Amygdala (tissue), 56 donors: ENCODE data around the gene USP28.
"Not testable (repeated sequence)": the region's sequence is repeated elsewhere in the genome, so short reads cannot be mapped to it uniquely, and the experiment has no call there.

Experiments used
- DNase-seq, 56 donors: peaks; one replicate each; lab custom pipeline; 2025; lab: John Stamatoyannopoulos, UW

USP28 gene

DNA sequence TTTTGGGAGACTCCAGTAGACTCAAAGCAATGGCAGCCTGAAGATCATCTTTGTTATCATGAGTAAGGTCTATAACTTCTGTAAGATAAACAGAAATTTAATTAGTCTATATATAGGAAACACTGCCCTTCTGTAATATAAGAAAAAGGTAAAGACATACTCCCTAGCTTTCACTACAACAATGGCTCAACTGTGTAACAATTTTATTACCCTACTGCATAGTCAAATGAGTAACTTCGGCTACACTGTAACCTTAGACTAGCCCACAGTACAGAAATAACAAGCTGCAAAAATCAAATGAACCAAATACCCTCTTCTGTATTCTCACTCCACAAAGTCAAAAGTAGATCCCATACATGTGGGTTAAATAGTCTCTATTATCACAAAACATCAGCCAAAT is 33.7 kb downstream of the USP28 start:
- no peak for DNase-seq

GRCh38 chr11:113840932-113841664 is 34.3 kb downstream of the USP28 start:
- DNase-seq: no peak

- DNase-seq: peak in 2 of 56 donors; percentile 4 to 18
Observed at GRCh38 chr11:113839842-113840241, 35.5 kb downstream of the USP28 start.

DNA sequence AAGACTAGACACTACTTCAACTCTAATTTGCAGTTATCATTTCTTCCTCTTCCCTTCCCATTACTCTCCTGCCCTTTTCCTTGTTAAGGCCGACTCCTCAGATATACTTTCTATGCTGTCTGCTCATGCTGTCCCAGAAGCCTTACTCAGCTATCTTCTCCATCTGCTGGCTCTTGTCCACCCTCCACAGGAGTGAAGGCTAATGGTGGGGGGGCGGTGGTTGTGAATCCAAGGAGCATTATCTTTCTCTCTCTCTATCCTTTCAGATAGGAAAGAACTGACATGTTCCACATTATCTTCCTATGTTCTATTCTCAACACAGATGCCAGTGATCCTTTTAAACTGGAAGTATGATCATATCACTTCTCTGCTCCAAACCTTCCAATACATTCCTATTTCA is 37.4 kb downstream of the USP28 start:
- no peak for DNase-seq

DNA sequence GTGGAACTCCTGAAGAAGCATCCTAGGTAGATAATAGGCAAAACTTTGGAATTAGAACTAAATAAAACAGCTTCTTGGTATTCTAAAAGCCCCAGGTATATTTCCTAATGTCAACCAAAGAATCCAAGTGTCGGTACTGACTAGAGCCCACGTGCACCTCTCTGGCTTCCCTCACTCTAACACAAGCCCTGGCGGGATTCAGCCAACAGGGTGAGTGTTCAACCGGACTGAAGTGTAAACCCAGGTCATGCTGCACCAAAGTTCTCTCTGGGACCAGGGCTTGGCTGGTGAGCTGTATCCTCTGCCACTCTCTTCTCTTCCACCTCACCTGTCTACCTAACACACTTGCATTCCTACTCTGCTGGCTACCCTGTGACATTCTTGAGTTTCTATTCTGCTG is 40.1 kb downstream of the USP28 start:
- DNase-seq: no peak

DNA sequence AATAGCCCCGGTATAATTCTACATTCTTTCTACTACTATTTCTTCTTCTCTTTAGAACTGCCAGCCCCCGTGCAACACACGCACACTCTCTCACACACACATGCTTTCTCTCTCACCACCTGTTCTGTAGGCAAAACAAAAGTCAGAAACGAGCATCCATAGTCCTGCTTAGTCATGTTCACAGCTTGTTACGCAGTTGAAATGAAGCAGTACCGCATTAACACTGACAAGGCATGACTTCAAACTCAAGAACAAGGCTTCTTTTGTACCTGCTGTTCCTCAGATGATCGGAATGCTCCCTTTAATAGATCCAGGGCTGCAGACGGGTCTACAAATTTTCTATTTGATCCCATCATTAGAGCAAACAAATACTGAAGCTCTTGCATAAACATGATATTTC is 42.2 kb downstream of the USP28 start:
- peak in 2 of 56 donors; percentile 3 for DNase-seq

DNA sequence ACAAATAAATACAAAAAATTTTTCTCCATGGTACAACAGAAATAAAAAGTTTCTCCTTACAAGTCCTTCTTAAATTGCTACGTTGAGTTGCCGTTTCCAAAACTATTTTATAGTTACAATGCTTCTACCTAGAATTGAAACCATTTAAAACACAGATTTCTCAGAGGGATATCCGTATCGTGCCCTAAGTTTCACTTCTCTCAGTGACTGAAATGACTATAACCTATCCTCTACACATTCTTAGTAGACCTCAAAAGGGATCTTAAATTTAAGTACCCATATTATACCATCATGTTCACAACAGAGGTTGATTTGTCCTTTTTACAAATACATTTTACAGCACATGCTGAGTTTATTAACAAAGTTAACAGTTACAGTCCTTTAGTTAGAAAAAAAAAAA is 44.1 kb downstream of the USP28 start:
- DNase-seq: no peak

GRCh38 chr11:113829751-113830150 is 45.6 kb downstream of the USP28 start:
- no peak for DNase-seq

GRCh38 chr11:113828191-113828590 is 47.2 kb downstream of the USP28 start:
- no peak for DNase-seq

GRCh38 chr11:113827477-113827876 is 47.9 kb downstream of the USP28 start:
- no peak for DNase-seq

- DNase-seq: no peak
Observed at GRCh38 chr11:113818426-113818825, 56.9 kb downstream of the USP28 start.

- no peak for DNase-seq
Observed at GRCh38 chr11:113817626-113818025, 57.7 kb downstream of the USP28 start.

- DNase-seq: no peak
Observed at GRCh38 chr11:113817162-113817561, 58.2 kb downstream of the USP28 start.

- no peak for DNase-seq
Observed at GRCh38 chr11:113814181-113814580, 61.2 kb downstream of the USP28 start.

DNA sequence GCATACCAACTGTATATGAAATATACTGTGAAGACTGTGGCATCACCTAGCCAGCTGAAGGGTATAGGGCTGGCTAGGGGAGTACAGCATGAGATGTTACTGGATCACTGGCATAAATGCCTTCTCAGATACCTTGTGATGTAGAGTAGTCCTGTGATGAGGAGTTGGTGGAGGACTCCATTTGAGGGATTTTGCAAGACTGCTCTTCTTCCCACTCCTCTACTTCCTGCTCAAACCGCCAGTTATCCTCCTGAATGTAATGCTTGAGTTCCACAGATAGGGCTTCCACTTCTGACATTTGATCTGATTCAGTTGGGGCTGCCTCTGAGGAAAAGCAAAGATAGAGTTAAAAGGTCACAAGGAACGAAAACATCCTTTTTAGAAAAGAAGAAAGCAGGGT is 66.4 kb downstream of the USP28 start:
- DNase-seq: no peak

DNA sequence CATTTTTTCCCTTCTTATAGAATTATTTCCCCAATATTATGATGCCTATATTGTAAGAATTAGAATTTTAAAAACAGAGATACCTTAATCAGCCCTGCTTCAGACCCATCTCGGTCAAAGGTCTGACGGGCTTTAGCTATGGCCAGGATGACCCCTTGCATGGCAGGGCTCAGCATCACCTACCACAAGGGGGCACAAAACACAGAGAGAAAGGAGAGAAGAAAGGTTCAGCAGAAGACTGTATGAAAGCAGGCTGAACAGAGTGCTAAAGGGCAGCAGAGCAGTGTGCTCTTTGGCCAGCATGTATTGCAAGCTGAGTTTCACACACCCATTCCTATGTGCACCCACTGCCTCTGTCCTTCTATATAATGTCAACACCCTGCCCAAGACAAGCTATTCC is 69.0 kb downstream of the USP28 start:
- no peak for DNase-seq

DNA sequence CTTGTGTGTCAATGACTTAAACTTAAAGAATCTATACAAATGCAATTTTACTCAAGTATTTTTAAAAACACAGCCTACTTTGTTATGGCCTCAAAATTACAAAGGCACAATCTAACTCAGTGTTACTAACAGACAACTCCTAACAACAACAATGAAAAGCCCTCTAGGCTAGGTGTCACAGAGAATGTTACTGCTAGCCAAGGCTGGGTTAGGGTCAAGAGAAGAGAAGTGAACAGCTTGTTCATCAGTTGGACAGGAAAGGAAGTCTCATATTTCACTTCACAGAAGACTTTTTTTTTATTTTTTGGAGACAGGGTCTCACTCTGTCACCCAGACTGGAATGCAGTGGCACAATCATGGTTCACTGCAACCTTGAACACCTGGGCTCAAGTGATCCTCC is 69.7 kb downstream of the USP28 start:
- DNase-seq: no peak

- no peak for DNase-seq
Observed at GRCh38 chr11:113802621-113803020, 72.8 kb downstream of the USP28 start.

- peak in 10 of 56 donors; percentile 6 to 66 (median 16) for DNase-seq
Observed at GRCh38 chr11:113796663-113797259, 78.6 kb downstream of the USP28 start.

GRCh38 chr11:113789675-113790320 is 85.6 kb downstream of the USP28 start:
- DNase-seq: no peak

- DNase-seq: not testable (repeated sequence)
Observed at GRCh38 chr11:113789016-113789415, 86.4 kb downstream of the USP28 start.

DNA sequence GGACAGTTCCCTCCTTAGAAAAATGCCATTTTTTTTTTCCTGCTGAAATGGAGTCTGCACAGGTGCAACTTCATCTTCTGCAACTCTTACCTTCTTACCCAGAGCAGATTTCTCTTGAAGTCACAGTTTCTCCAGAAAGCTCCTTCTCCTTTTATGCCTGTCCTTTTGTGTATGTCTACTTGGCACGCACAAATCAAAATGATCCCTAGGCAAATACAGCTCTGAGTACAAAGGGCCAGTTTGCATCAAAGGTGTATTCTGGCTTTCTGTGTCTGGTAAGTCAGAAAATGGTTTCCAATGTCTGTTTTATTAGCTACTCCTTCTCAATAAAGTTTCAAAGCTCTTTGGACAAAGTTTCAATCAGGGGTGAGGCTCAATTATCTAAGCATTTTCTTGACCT is 93.2 kb downstream of the USP28 start:
- no peak for DNase-seq
